Measurements from ENCODE around the gene ALG14. TPM values are rescaled to one million over a fixed set of nuclear protein-coding genes. Genes with fewer than 3 reads are reported as not detected.

The ALG14 gene
- total and polyA plus RNA-seq, 10 of the 15 experiments (the other 5 are each of a cell fraction or from before 2014, with no cell fraction given) = 2.6 to 19.2 (median 7.5) TPM

- 50% methylated on average over 2 of the region's 2 CpGs for WGBS (ENCODE audit: insufficient coverage, insufficient replicate concordance, low lambda C conversion rate, missing lambda C conversion rate)
- intact Hi-C loops (cut with micrococcal nuclease; ENCODE audit: unreplicated experiment) = no loop called here
Observed at GRCh38 chr1:94951046-94951445, 121.7 kb downstream of the ALG14 start.

More at GRCh38 chr1:94951046-94951445, 121.7 kb downstream of the ALG14 start:
- no peak overlapping the region for H2AFZ ChIP-seq (ENCODE audit: control insufficient read depth, low read depth, low read length)
- no peak overlapping the region for H3K27ac ChIP-seq (ENCODE audit: control insufficient read depth, insufficient read depth)
- H3K27me3 ChIP-seq (replicated peaks in 1 of 2; ENCODE audit: control insufficient read depth in 2 of 2, insufficient read depth in 2 of 2, low read length in 1 of 2) = no peaks in the 10 kb centered on the region
- ChIA-PET RAD21 (ENCODE audit: unreplicated experiment) (no interaction called here), SMC1A (ENCODE audit: uncharacterized antibody, unreplicated experiment) (no interaction called here), CTCF (no interaction called here), POLR2A (no interaction called here)
- no peak overlapping the region for H3K4me2 ChIP-seq (ENCODE audit: control insufficient read depth, insufficient read depth)
- H3K4me1 ChIP-seq (ENCODE audit: control insufficient read depth, insufficient read depth, low read length) = no peaks in the 10 kb centered on the region
- H3K36me3 ChIP-seq (ENCODE audit: control insufficient read depth in 2 of 2, insufficient read depth in 2 of 2, low read length in 1 of 2) = no peaks in the 10 kb centered on the region
- H3K9ac ChIP-seq (ENCODE audit: control insufficient read depth, insufficient read depth, low read length) = no peak overlapping the region
- H4K20me1 ChIP-seq (ENCODE audit: control insufficient read depth, insufficient read depth) = no peaks in the 10 kb centered on the region
- in situ Hi-C loops (cut with MboI) = no loop called here
- no peak for TF ChIP-seq NFYA (IDR thresholded peaks at IDR 0.05; ENCODE audit: borderline replicate concordance, low read depth, low read length)
- no peak for TF ChIP-seq MYB (IDR thresholded peaks at IDR 0.05; ENCODE audit: borderline replicate concordance, low read depth, low read length)
- TF ChIP-seq WRNIP1 (IDR thresholded peaks at IDR 0.05; ENCODE audit: borderline replicate concordance, low read depth, low read length) = no peak
- no peak for TF ChIP-seq KAT2A (conservative IDR thresholded peaks at IDR 0.05; ENCODE audit: control insufficient read depth, low read depth, low read length)
- no peak for TF ChIP-seq CREB1 (IDR thresholded peaks at IDR 0.05; ENCODE audit: low read depth)
- TF ChIP-seq CTCF (IDR thresholded peaks at IDR 0.05 in 2 of 3, conservative IDR thresholded peaks at IDR 0.05 in 1 of 3; ENCODE audit: control insufficient read depth in 2 of 3, extremely low read depth in 1 of 3, insufficient read depth in 1 of 3, low read depth in 3 of 3, low read length in 3 of 3) = no peak
- no peak for TF ChIP-seq GATAD2B (conservative IDR thresholded peaks at IDR 0.05; ENCODE audit: low read depth)
- TF ChIP-seq CHD4 (IDR thresholded peaks at IDR 0.05) = no peak
- no peak for TF ChIP-seq KLF5 (IDR thresholded peaks at IDR 0.05; ENCODE audit: partially characterized antibody)
- no peak for TF ChIP-seq POLR2AphosphoS2 (IDR thresholded peaks at IDR 0.05; ENCODE audit: low read depth, low read length)
- no peak overlapping the region for H3K4me3 ChIP-seq
- no peak for FAIRE-seq
- no peak for ATAC-seq
- no peak for DNase-seq (ENCODE audit: low read depth, low spot score)
- H3K79me2 ChIP-seq (ENCODE audit: control insufficient read depth, insufficient read depth, low read length) = no peaks in the 10 kb centered on the region
- no TSS peak for BruUV-seq (replicated peaks)
- no peaks in the 10 kb centered on the region for H3K9me3 ChIP-seq (replicated peaks; ENCODE audit: control insufficient read depth, insufficient read depth, low read length)
